Panc1 (cell line): ENCODE results near the gene SIRPB2. TPM values are rescaled to one million over a fixed set of nuclear protein-coding genes. Genes with fewer than 3 reads are reported as not detected.

ENCODE experiments used
- ATAC-seq: fragments of 200-7000 bp; cut with Tn5 transposase; 2 replicates; pipeline ENCODE4 v1.9.1; 2020; ENCODE audit warnings: mild to moderate bottlenecking, moderate library complexity
- BruUV-seq: library from RNA; stranded (reverse); fragments of 400-500 nt; replicated peaks from 2 replicates; lab custom pipeline; 2021; lab: Mats Ljungman, UMichigan
- CTCF ChIA-PET: fragments of 300-600 bp; sonication (Branson Sonifier 250); formaldehyde crosslinking; loops from one replicate; lab custom pipeline; 2022; ENCODE audit warnings: antibody characterized with exemption; lab: Charles Lee
- POLR2A ChIA-PET: fragments of 300-600 bp; sonication (Branson Sonifier 250); formaldehyde crosslinking; loops from one replicate; lab custom pipeline; 2022; ENCODE audit warnings: antibody characterized with exemption; lab: Charles Lee
- DNase-seq: peaks from one replicate; pipeline ENCODE4 v3.0.0-alpha.2; 2010; ENCODE audit warnings: low read depth, low spot score
- H3K27ac ChIP-seq: 2 replicates; pipeline ENCODE4 v1.5.1; 2011; ENCODE audit warnings: mild to moderate bottlenecking, low read length, inconsistent platforms
- H3K27me3 ChIP-seq: fragments of 200-500 bp; sonication (Bioruptor generic); 2 replicates; pipeline ENCODE4 v1.6.0; 2014; ENCODE audit warnings: low read length, inconsistent platforms; ENCODE audit not compliant: control insufficient read depth, insufficient read depth
- H3K36me3 ChIP-seq: fragments of 200-500 bp; sonication (Bioruptor generic); 2 replicates; pipeline ENCODE4 v1.5.1; 2014; ENCODE audit warnings: inconsistent platforms, mild to moderate bottlenecking, low read length, moderate library complexity; ENCODE audit not compliant: control insufficient read depth, insufficient read depth
- H3K4me1 ChIP-seq: 2 replicates; pipeline ENCODE4 v1.5.1; 2011; ENCODE audit warnings: inconsistent platforms, mild to moderate bottlenecking, low read length, moderate library complexity; ENCODE audit not compliant: control insufficient read depth, insufficient read depth
- H3K4me3 ChIP-seq, 2 experiments: 2 replicates each; pipeline ENCODE4 v1.5.1; 2011 to 2012; ENCODE audit warnings: low read depth in 2 of 2, low read length in 2 of 2, mild to moderate bottlenecking in 2 of 2, inconsistent platforms in 1 of 2, moderate library complexity in 1 of 2
- H3K9me3 ChIP-seq: fragments of 200-500 bp; sonication (Bioruptor generic); 2 replicates; pipeline ENCODE4 v1.5.1; 2014; ENCODE audit warnings: low read depth, mild to moderate bottlenecking, inconsistent platforms, low read length, moderate library complexity; ENCODE audit not compliant: control insufficient read depth, insufficient read depth
- CTCF ChIP-seq: fragments of 450-650 bp; IDR thresholded peaks from 2 replicates; pipeline ENCODE4 v1.5.1; 2017; ENCODE audit warnings: mild to moderate bottlenecking
- POLR2AphosphoS5 ChIP-seq: IDR thresholded peaks from 2 replicates; pipeline ENCODE4 v1.6.1; 2012; ENCODE audit warnings: mild to moderate bottlenecking, low read depth, low read length, moderate library complexity
- REST ChIP-seq, 2 experiments: IDR thresholded peaks; 2 replicates each; pipeline ENCODE4 v1.6.1; 2011 to 2012; ENCODE audit warnings: low read depth in 2 of 2, control low read depth in 1 of 2, low read length in 1 of 2, mild to moderate bottlenecking in 1 of 2, moderate library complexity in 1 of 2; ENCODE audit not compliant: insufficient read depth in 1 of 2
- SIN3A ChIP-seq: IDR thresholded peaks from 2 replicates; pipeline ENCODE4 v1.6.1; 2012; ENCODE audit warnings: low read depth, mild to moderate bottlenecking, low read length, moderate library complexity, borderline replicate concordance; ENCODE audit not compliant: insufficient read depth
- TCF7L2 ChIP-seq: IDR thresholded peaks from 2 replicates; pipeline ENCODE4 v1.6.1; 2011; ENCODE audit warnings: mild to moderate bottlenecking, low read depth, low read length, inconsistent platforms
- in situ Hi-C: cut with HindIII; loops from 2 replicates; pipeline ENCODE4 v1.10.0; 2016; ENCODE audit warnings: low sequenced_read_pairs, low pct_unique_long_range_greater_than_20kb
- intact Hi-C: fragments of 100-400 bp; cut with micrococcal nuclease; formaldehyde crosslinking; loops from one replicate; pipeline ENCODE4 v1.10.0; 2022; ENCODE audit not compliant: unreplicated experiment
- total RNA-seq: library from RNA; stranded (reverse); gene quantifications from one replicate; pipeline ENCODE4 v1.2.1, GENCODE V29; 2021; ENCODE audit not compliant: unreplicated experiment

SIRPB2 gene
- total RNA-seq, 1 experiment from 2014 or later: not detected

- POLR2A ChIA-PET: no interaction called here
- no peak for DNase-seq
- in situ Hi-C loops: no loop called here
- no peak for ATAC-seq
- H3K4me3 ChIP-seq: no peak overlapping the region
- intact Hi-C loops: no loop called here
- H3K27me3 ChIP-seq: peaks cover 6% of the 10 kb centered on the region; the same call in 1 of the 2 replicates
- H3K9me3 ChIP-seq: no peaks in the 10 kb centered on the region
- H3K27ac ChIP-seq: no peak overlapping the region
- H3K4me1 ChIP-seq: no peaks in the 10 kb centered on the region
- CTCF ChIA-PET: no interaction called here
- no peaks in the 10 kb centered on the region for H3K36me3 ChIP-seq
- no TSS peak for BruUV-seq
- TF ChIP-seq TCF7L2 (no peak), CTCF (no peak), POLR2AphosphoS5 (no peak), SIN3A (no peak), REST (IDR thresholded peaks at IDR 0.05; ENCODE audit: insufficient read depth in 1 of 2, low read depth in 2 of 2, low read length in 1 of 2) (no peak)
Observed at GRCh38 chr20:1538655-1539054, 47.4 kb upstream of the SIRPB2 start.

GRCh38 chr20:1537731-1538058 lies 46.5 kb upstream of the SIRPB2 start:
- TF ChIP-seq SIN3A (no peak), POLR2AphosphoS5 (no peak), TCF7L2 (no peak), CTCF (no peak), REST (IDR thresholded peaks at IDR 0.05; ENCODE audit: insufficient read depth in 1 of 2, low read depth in 2 of 2, low read length in 1 of 2) (no peak)
- in situ Hi-C loops: no loop called here
- intact Hi-C loops: no loop called here

More at GRCh38 chr20:1537731-1538058, 46.5 kb upstream of the SIRPB2 start:
- Histone ChIP-seq H3K36me3 (no peaks in the 10 kb centered on the region), H3K9me3 (no peaks in the 10 kb centered on the region), H3K27ac (no peak overlapping the region), H3K4me1 (no peaks in the 10 kb centered on the region), H3K4me3 (peak overlapping the region in 1 of 2 experiments; percentile 1; a peak in 1 of 4 replicates), H3K27me3 (peaks cover 6% of the 10 kb centered on the region; the same call in 1 of the 2 replicates)
- DNase-seq: no peak
- BruUV-seq: no TSS peak
- POLR2A ChIA-PET: no interaction called here
- 0 out of 2 replicates have a peak, but pooled peaks have one; percentile 16 for ATAC-seq
- CTCF ChIA-PET: no interaction called here
